ENCODE results near the gene C1orf56. TPM values are rescaled to one million over a fixed set of nuclear protein-coding genes. Genes with fewer than 3 reads are reported as not detected.

The C1orf56 gene
- polyA plus RNA-seq, 1 of the 3 experiments (the other 2 are of a cell fraction) = 5.5 TPM

GRCh38 chr1:151047925-151048644 is 534 bp downstream of the C1orf56 start:
- H3K9me2 ChIP-seq = no peaks in the 10 kb centered on the region
- POLR2A ChIA-PET = interaction anchor here (1.1 to 3.5 kb wide), 4 partner anchors 11 to 49 kb away, joined by 3 to 24 read pairs (median 6); partner anchors contain the start of genes CDC42SE1, MINDY1 and MLLT11
- peaks cover 20 to 29% of the 10 kb centered on the region in 2 experiments for H3K36me3 ChIP-seq (replicated peaks in 1 of 2; ENCODE audit: control insufficient read depth in 1 of 2, insufficient read depth in 2 of 2, low read length in 1 of 2)
- DNase-seq = peak; percentile 79
- peak overlapping the region; percentile 73 to 77 for H3K4me3 ChIP-seq (ENCODE audit: low read depth in 2 of 2, low read length in 1 of 2)
- peak overlapping the region; percentile 75 for H3K9ac ChIP-seq
- H2AFZ ChIP-seq (ENCODE audit: low read depth) = peak overlapping the region; percentile 98; the same call in 1 of the 2 replicates
- no peaks in the 10 kb centered on the region for H3K9me3 ChIP-seq
- H3F3A ChIP-seq (replicated peaks; ENCODE audit: insufficient read depth) = peaks cover 29% of the 10 kb centered on the region
- H3K4me1 ChIP-seq (ENCODE audit: control insufficient read depth in 1 of 2, insufficient read depth in 2 of 2, low read depth in 1 of 2, low read length in 1 of 2) = peaks cover 0 to 12% of the 10 kb centered on the region in 2 experiments; a peak in 2 of 4 replicates
- no peaks in the 10 kb centered on the region for H4K20me1 ChIP-seq (ENCODE audit: insufficient read depth)
- CTCF ChIA-PET = interaction anchor here (0.6 to 4.4 kb wide), 17 partner anchors 9 to 792 kb away, joined by 3 to 67 read pairs (median 4); partner anchors contain the start of genes BNIPL, CDC42SE1, GABPB2 and MLLT11
- peaks cover 15% of the 10 kb centered on the region; the same call in 1 of the 2 replicates for H3K79me2 ChIP-seq (ENCODE audit: insufficient read depth)
- H3K27me3 ChIP-seq (ENCODE audit: insufficient read depth) = no peaks in the 10 kb centered on the region
- WGBS (ENCODE audit: low lambda C conversion rate) = 3% methylated on average over 22 of the region's 48 CpGs
- TF ChIP-seq EZH2phosphoT487 (IDR thresholded peaks at IDR 0.05; ENCODE audit: borderline replicate concordance, low read depth) (no peak), RCOR1 (IDR thresholded peaks at IDR 0.05; ENCODE audit: low read length) (no peak), GATA2 (CRISPR knock-in tag; IDR thresholded peaks at IDR 0.05) (no peak), USF2 (IDR thresholded peaks at IDR 0.05; ENCODE audit: borderline replicate concordance, low read depth, low read length) (no peak; the same call in 1 of the 2 replicates), RXRA (IDR thresholded peaks at IDR 0.05; ENCODE audit: borderline replicate concordance, low read depth) (no peak), TCF12 (IDR thresholded peaks at IDR 0.05) (no peak), JUND (IDR thresholded peaks at IDR 0.05) (no peak), POLR2AphosphoS5 (IDR thresholded peaks at IDR 0.05; ENCODE audit: low read depth, low read length) (no peak), TEAD4 (IDR thresholded peaks at IDR 0.05; ENCODE audit: borderline replicate concordance, insufficient read depth) (no peak), FOXM1 (IDR thresholded peaks at IDR 0.05; ENCODE audit: low read depth) (no peak), RAD21 (IDR thresholded peaks at IDR 0.05; ENCODE audit: low read length) (no peak; the same call in 1 of the 2 replicates), SIN3A (IDR thresholded peaks at IDR 0.05; ENCODE audit: borderline replicate concordance, low read depth, low read length) (peak; percentile 20; the same call in 1 of the 2 replicates), MAX (IDR thresholded peaks at IDR 0.05; ENCODE audit: low read depth) (peak; percentile 78), FOSL2 (IDR thresholded peaks at IDR 0.05; ENCODE audit: borderline replicate concordance, low read depth) (no peak), FOXJ3 (CRISPR knock-in tag; IDR thresholded peaks at IDR 0.05) (no peak), ELF1 (IDR thresholded peaks at IDR 0.05) (peak; percentile 9; the same call in 1 of the 2 replicates), CTCF (IDR thresholded peaks at IDR 0.05) (peak; percentile 61), MXI1 (IDR thresholded peaks at IDR 0.05; ENCODE audit: low read depth, low read length) (peak; percentile 60; the same call in 1 of the 2 replicates), TAF1 (IDR thresholded peaks at IDR 0.05; ENCODE audit: borderline replicate concordance, low read depth, low read length) (peak; percentile 9; the same call in 1 of the 2 replicates), NRF1 (IDR thresholded peaks at IDR 0.05; ENCODE audit: low read depth, low read length) (no peak), USF1 (IDR thresholded peaks at IDR 0.05; ENCODE audit: borderline replicate concordance, low read depth) (no peak), YY1 (IDR thresholded peaks at IDR 0.05; ENCODE audit: low read depth) (peak; percentile 87), PBX3 (IDR thresholded peaks at IDR 0.05) (0 out of 2 replicates have a peak, but pooled peaks have one; percentile 1), SMC3 (IDR thresholded peaks at IDR 0.05; ENCODE audit: low read depth, low read length) (no peak)
- H3K4me2 ChIP-seq = peak overlapping the region; percentile 95
- peak overlapping the region; percentile 70 to 95 for H3K27ac ChIP-seq (ENCODE audit: low read depth in 2 of 2, low read length in 1 of 2)

Data from SK-N-SH (cell line).